Hepatocyte (in vitro differentiated cells): ENCODE results near the gene LSM12.

Experiments
- EZH2 ChIP-seq: fragments of 200-600 bp; sonication (generic); IDR thresholded peaks from 2 replicates; pipeline ENCODE4 v1.6.1; 2016; ENCODE audit warnings: antibody characterized with exemption, mild to moderate bottlenecking, borderline replicate concordance
- TF ChIP-seq, protein P1 (sequence below): fragments of 200-600 bp; sonication (generic); IDR thresholded peaks from 2 replicates; pipeline ENCODE4 v1.5.1; 2016; ENCODE audit warnings: antibody characterized with exemption, mild to moderate bottlenecking; ENCODE audit not compliant: poor library complexity

DNA sequence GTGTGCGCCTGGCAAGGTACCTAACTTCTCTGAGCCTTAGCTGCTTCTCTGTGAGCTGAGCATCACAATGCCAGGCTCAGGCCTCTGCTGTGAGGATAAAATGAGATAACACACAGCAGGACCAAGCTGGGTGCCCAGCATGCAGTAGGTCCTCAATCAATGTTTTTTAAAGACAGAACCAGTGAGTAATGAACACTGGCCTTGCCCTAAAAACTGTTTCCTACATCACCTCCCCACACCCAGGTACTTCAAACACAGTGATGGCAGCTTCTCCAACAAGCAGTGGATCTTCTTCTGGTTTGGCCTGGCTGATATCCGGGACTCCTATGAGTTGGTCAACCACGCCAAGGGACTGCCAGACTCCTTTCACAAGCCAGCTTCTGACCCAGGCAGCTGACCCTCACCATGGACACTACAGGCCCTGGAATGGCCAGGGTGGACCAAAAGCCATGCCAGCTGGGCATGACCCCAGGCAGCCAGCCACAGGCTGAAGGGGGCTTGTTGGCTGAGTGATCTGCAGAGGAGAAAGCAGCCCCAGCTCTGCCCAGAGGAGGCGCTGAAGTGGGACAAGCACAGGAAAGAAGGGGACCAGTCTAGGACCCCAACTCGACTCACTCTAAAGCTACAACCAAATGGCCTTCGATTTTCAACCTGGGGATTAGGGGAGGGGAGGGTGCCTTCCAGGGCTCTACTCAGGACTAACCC, 58.1 kb downstream of the LSM12 start:
- TF ChIP-seq, protein P1, sequence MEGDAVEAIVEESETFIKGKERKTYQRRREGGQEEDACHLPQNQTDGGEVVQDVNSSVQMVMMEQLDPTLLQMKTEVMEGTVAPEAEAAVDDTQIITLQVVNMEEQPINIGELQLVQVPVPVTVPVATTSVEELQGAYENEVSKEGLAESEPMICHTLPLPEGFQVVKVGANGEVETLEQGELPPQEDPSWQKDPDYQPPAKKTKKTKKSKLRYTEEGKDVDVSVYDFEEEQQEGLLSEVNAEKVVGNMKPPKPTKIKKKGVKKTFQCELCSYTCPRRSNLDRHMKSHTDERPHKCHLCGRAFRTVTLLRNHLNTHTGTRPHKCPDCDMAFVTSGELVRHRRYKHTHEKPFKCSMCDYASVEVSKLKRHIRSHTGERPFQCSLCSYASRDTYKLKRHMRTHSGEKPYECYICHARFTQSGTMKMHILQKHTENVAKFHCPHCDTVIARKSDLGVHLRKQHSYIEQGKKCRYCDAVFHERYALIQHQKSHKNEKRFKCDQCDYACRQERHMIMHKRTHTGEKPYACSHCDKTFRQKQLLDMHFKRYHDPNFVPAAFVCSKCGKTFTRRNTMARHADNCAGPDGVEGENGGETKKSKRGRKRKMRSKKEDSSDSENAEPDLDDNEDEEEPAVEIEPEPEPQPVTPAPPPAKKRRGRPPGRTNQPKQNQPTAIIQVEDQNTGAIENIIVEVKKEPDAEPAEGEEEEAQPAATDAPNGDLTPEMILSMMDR: no peak
- TF ChIP-seq EZH2: no peak
